GM12872 (cell line): ENCODE data around the gene PRKCA.

ENCODE experiments used
- TF ChIP-seq, protein P1 (sequence below): IDR thresholded peaks from 3 replicates; pipeline ENCODE4 v1.5.1; 2011; ENCODE audit warnings: low read depth, mild to moderate bottlenecking, low read length, moderate library complexity; ENCODE audit not compliant: insufficient read depth

Gene PRKCA

DNA sequence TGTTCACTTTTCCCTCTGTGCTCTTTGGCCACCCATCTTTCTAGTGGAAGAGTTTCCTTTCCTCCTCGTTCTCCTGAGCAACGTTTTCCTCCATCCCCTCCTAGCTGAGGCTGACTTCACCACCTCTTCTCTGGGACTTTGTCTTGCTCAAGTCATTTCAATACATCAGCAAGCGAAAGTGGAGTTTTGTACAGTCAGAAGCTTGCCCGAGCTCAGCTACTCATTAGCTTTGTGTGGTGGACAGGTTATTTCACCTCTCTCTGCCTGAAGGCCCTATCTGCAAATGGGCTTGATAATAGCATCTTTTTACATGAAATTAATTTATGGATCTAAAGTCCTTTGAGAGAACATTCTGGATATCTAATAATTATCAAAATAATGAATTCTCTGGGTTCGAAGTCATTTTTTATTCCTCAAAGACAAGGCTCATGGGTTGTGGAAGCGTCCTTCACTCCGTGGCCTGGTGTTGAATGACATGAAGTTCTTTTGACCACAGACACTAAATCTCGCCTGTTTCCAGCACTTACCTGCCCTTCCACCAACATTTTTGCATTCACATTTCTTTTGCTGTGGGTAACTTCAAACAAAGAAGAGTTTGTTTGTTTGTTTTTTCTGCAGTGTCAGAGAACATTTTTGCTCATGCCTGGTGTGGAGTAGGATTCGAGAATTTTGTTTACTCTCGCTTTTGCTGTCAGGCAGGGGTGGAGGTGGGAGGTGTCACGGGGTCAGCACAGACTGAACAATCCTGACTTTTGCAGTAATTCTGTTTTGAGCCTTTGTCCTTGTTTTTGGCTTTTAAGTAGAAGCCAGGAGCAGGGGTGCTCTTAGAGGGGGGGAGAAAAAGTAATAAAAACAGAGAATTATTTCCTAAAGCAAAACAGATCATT, 377.5 kb downstream of the PRKCA start:
- TF ChIP-seq, protein P1, sequence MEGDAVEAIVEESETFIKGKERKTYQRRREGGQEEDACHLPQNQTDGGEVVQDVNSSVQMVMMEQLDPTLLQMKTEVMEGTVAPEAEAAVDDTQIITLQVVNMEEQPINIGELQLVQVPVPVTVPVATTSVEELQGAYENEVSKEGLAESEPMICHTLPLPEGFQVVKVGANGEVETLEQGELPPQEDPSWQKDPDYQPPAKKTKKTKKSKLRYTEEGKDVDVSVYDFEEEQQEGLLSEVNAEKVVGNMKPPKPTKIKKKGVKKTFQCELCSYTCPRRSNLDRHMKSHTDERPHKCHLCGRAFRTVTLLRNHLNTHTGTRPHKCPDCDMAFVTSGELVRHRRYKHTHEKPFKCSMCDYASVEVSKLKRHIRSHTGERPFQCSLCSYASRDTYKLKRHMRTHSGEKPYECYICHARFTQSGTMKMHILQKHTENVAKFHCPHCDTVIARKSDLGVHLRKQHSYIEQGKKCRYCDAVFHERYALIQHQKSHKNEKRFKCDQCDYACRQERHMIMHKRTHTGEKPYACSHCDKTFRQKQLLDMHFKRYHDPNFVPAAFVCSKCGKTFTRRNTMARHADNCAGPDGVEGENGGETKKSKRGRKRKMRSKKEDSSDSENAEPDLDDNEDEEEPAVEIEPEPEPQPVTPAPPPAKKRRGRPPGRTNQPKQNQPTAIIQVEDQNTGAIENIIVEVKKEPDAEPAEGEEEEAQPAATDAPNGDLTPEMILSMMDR, result no peak

DNA sequence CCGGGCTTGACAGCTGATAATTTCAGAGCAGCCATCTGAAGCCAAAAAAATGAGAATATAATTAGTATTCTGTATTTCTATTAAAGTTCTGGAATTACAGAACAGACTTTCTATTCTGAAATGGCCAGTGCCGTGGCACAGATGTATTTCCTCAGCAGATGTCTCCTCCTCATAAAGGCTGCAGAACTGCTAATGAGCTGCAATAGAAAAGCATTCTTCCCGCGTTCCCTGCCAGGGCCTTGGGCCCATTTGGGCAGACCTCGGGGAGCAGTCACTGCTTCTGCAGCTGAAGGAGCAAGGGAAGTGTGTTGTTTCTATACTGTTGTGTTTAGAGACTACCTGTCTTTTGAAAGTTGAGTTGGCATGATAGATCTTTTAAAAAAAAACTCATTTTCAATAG, 379.9 kb downstream of the PRKCA start:
- TF ChIP-seq, protein P1, result no peak

DNA sequence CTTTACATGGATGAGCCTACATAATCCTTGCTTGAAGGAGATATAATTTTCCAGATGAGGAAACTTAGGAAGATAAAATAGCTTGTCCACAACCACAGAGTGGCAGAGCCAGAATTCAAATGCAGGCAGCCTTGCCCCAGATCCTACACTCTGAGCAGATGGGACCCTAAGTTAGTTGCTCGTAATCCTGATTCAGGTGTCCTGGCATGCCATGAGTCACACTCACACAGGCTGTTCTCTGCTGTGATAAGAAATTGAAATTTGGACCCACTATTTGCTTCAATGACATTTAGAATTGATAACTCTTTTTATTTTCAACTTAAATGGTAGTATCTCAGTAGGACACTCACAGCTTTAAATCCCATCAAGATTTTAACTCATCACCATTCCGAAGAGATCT, 381.8 kb downstream of the PRKCA start:
- TF ChIP-seq, protein P1, result no peak

DNA sequence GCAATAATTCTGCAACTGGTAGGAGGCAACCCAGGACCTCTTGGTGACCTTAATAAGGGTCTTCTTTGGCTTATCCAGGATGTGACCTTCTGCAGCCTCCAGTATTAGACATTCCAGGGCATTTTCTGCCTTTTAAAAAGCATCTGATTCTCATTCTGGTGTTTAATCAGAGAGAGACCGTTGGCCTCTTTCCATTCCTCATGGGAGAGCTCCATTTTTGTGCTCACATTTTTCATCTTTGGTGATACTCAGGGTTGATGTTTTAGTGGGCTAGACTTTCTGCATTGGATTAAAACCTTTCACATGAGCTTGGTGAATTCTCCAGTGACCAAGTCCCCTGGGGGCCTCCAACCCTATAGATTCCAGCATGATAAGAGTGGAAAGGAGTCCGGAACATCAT, 382.3 kb downstream of the PRKCA start:
- TF ChIP-seq, protein P1, result no peak

DNA sequence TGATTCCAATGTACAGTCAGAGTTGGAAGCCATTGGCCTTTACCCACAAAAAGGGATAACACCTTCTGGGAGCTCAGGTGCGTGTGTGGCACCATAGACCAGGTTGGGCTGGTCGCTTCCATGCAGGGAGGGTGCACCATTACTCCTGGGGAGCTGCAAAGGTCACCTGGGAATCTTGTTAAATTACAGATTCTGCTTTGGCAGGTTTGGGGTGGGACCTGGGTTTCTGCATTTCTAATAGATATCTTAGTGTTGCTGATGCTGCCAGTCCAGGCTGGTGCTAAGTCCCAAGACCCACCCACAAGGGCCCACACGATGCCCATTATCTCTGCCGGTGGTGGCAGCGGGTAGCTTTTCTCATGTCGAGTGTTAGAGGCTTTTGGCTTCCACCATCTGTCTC, 384.2 kb downstream of the PRKCA start:
- TF ChIP-seq, protein P1, result no peak

DNA sequence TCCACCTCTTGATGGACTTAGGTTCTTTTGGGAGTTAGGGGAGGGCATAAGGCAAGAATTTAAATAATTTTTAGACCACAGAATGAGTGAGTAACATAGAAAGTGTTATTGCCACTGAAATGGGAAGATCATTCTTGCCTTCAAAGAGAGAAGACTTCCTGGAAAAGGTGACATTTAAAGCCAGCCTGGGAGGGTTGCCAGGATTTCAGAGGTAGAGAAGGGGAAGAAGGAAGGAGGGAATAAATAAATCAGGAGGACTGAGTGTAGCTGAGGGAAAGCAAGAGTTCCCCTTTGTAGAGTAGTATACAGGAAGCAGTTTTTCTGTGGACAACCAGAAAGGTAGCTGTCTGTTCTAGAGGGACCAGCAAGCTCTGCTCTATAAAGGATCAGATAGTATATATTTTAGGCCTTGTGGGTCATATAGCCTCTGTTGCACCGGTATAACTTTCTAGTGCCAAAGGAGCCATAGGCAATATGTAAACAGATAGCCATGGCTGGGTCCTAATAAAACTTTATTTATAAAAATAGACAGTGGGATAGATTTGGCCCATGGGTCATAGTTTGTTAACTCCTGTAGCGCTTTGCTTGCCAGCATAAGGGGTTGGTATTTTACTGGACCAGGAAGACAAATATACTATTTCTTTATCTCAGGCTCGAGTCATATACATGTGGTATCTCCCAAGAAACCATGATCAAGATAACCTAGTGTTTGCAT, 385.3 kb downstream of the PRKCA start:
- TF ChIP-seq, protein P1, result no peak

DNA sequence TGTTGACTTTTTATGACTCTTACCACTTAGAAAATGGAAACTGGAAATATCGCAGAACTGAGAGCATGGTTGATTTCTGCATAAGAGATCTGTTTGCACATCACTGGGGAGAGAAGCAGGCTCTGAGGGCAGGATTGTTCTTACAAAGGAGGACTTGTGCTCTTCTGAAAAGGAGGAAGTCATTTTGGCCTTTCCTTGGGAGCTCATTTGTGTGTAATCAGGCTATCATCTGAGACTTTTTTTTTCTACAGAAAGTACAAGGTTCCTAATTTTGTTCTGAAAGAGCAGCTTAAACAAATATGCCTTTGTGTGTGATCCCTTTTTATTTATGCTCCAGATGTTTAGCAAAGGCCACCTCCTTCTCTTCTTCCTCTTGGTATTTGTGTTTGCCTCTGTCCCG, 386.8 kb downstream of the PRKCA start:
- TF ChIP-seq, protein P1, result no peak
